T-cell (primary cell): Measurements from ENCODE around the gene QARS1. TPM values are rescaled to one million over a fixed set of nuclear protein-coding genes. Genes with fewer than 3 reads are reported as not detected.

ENCODE experiments used
- ATAC-seq, 4 experiments: fragments of 200-7000 bp in 3 of 4; fragments of 150-1000 bp in 1 of 4; cut with Tn5 transposase; replicated peaks in 1 of 4; 1 replicate in 3 of 4; 2 replicates in 1 of 4; pipeline ENCODE4 v1.10.0; 2021; ENCODE audit warnings: moderate library complexity in 3 of 4, mild to moderate bottlenecking in 2 of 4, moderate number of reproducible peaks in 1 of 4
- CTCF ChIA-PET, 2 donors: fragments of 300-600 bp; sonication (Branson Sonifier 250); formaldehyde crosslinking; loops; one replicate each; lab custom pipeline; 2022; ENCODE audit warnings: antibody characterized with exemption in 2 of 2; lab: Charles Lee
- POLR2A ChIA-PET, 2 donors: fragments of 300-600 bp; sonication (Branson Sonifier 250); formaldehyde crosslinking; loops; one replicate each; lab custom pipeline; 2022; ENCODE audit warnings: antibody characterized with exemption in 2 of 2; lab: Charles Lee
- DNase-seq, 35 experiments: peaks; one replicate each; pipeline versions ENCODE4 v3.0.0 to v3.0.0-alpha.2; 2013 to 2023
- H3K27ac ChIP-seq: one replicate; pipeline ENCODE4 v1.5.1; 2013; ENCODE audit warnings: low read length
- H3K27me3 ChIP-seq, 2 experiments: replicated peaks in 1 of 2; 1 replicate in 1 of 2; 2 replicates in 1 of 2; pipeline versions ENCODE4 v1.6.1 to v1.7.0; 2013; ENCODE audit warnings: low read length in 1 of 2, mixed read lengths in 1 of 2; ENCODE audit not compliant: control insufficient read depth in 2 of 2, insufficient read depth in 2 of 2; ENCODE audit errors: extremely low read depth in 1 of 2
- H3K36me3 ChIP-seq, 2 donors: 1 replicate in 1 of 2; 2 replicates in 1 of 2; pipeline versions ENCODE4 v1.6.1 to v1.7.0; 2013; ENCODE audit warnings: low read length in 1 of 2; ENCODE audit not compliant: control insufficient read depth in 2 of 2, insufficient read depth in 1 of 2; ENCODE audit errors: extremely low read depth in 1 of 2
- H3K4me1 ChIP-seq, 2 experiments: 1 replicate in 1 of 2; 2 replicates in 1 of 2; pipeline versions ENCODE4 v1.6.1 to v1.7.0; 2013; ENCODE audit warnings: low read length in 2 of 2, mixed read lengths in 1 of 2; ENCODE audit not compliant: insufficient read depth in 2 of 2, control insufficient read depth in 1 of 2; ENCODE audit errors: extremely low read depth in 1 of 2
- H3K4me3 ChIP-seq, 2 donors: 1 replicate in 1 of 2; 2 replicates in 1 of 2; pipeline versions ENCODE4 v1.5.1 to v1.7.0; 2013; ENCODE audit warnings: mild to moderate bottlenecking in 2 of 2, low read length in 1 of 2, moderate library complexity in 1 of 2; ENCODE audit not compliant: control insufficient read depth in 1 of 2; ENCODE audit errors: extremely low read depth in 1 of 2
- H3K9me3 ChIP-seq: 2 replicates; pipeline ENCODE4 v1.7.0; 2013
- H3K27ac Mint-ChIP-seq, 2 donors: one replicate each; pipeline ENCODE4 v1.8.0; 2020 to 2021; ENCODE audit warnings: mild to moderate bottlenecking in 2 of 2, mixed read lengths in 2 of 2
- H3K27me3 Mint-ChIP-seq, 2 donors: one replicate each; pipeline ENCODE4 v1.8.0; 2021 to 2022; ENCODE audit warnings: mixed read lengths in 2 of 2
- H3K36me3 Mint-ChIP-seq: one replicate; pipeline ENCODE4 v1.8.0; 2021; ENCODE audit warnings: mixed read lengths
- H3K4me1 Mint-ChIP-seq, 3 donors: one replicate each; pipeline ENCODE4 v1.8.0; 2020 to 2022; ENCODE audit warnings: mixed read lengths in 3 of 3, mild to moderate bottlenecking in 1 of 3
- H3K4me3 Mint-ChIP-seq, 3 donors: one replicate each; pipeline ENCODE4 v1.8.0; 2020 to 2022; ENCODE audit warnings: mild to moderate bottlenecking in 3 of 3, mixed read lengths in 3 of 3, moderate library complexity in 3 of 3
- H3K9me3 Mint-ChIP-seq, 3 donors: one replicate each; pipeline ENCODE4 v1.8.0; 2020 to 2022; ENCODE audit warnings: mixed read lengths in 3 of 3
- WGBS: methylation state at CpG from one replicate; pipeline ENCODE4 v1.1.5; 2013; ENCODE audit warnings: missing lambda C conversion rate; ENCODE audit not compliant: insufficient coverage; 5-methylcytosine and 5-hydroxymethylcytosine counted together
- total RNA-seq, 35 experiments: library from RNA in 6 of 35; stranded (reverse) in 6 of 35; fragments of 120-200 nt in 1 of 35; gene quantifications; one replicate each; pipeline versions ENCODE4 v1.2.1 to v1.2.4 and lab custom pipeline; 2013 to 2026

Gene QARS1
- total RNA-seq, 5 donors from 2014 or later (not counting 1 experiment from before 2014, with no cell fraction given), result 215 to 261 (median 245) TPM

DNA sequence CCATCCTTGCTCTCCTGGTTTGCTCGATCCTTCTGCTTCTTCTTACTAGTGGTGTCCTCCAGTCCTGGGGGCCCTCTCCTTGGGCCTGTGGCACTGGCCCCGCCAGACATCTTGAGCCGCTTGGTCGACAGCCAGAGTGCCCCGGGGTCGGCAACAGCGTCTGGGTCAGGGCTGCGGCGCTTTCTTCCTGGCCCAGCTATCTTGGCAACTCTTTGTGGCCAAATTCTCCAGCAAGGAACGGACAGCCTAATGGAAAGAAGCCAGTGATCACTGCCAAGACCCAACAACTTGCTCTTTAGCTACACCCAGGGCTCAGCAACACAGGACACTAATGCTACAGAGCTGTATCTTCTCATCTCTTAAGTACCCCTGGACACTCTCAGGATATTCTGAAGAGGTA lies 14.5 kb upstream of the QARS1 start:
- CTCF ChIA-PET, result no interaction called here
- H3K4me1 Mint-ChIP-seq, result peaks cover 14 to 22% (median 22%) of the 10 kb centered on the region in 3 donors
- no peaks in the 10 kb centered on the region for H3K27me3 ChIP-seq
- H3K4me1 ChIP-seq, result peaks cover 9 to 42% of the 10 kb centered on the region in 2 experiments
- peak overlapping the region; percentile 93 for H3K27ac ChIP-seq
- H3K27ac Mint-ChIP-seq, result peak overlapping the region in 1 of 2 donors; percentile 39
- H3K9me3 ChIP-seq, result no peaks in the 10 kb centered on the region
- POLR2A ChIA-PET, result no interaction called here
- H3K4me3 Mint-ChIP-seq, result peak overlapping the region; percentile 83 to 85 (median 83)
- H3K4me3 ChIP-seq, result no peak overlapping the region
- 96% methylated on average over 10 of the region's 10 CpGs for WGBS
- DNase-seq (no peak), ATAC-seq (no peak)
- H3K36me3 ChIP-seq, result peaks cover 12 to 49% of the 10 kb centered on the region in 2 donors
- H3K27me3 Mint-ChIP-seq, result no peaks in the 10 kb centered on the region
- no peaks in the 10 kb centered on the region for H3K9me3 Mint-ChIP-seq
- peaks cover 36% of the 10 kb centered on the region for H3K36me3 Mint-ChIP-seq

DNA sequence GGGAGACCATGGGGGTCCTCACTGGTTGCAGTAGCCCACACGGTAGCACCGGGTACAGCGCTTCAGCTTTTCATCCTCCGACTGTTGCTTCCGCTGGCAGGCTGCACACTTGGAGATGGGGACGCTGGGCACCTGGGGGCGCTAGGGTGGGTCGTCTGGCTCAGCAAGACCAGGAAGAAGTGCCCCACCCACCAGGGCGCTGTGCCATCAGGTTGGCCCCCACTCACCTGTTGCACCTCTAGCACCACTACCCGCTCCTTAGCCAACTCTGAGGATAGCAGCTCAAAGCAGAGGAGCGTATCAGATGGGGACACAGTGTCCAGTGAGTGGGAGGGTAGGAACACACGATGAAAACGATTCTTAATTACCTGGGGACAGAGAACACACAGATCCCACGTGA lies 7.7 kb upstream of the QARS1 start:
- H3K4me3 Mint-ChIP-seq, result no peak overlapping the region
- no peaks in the 10 kb centered on the region for H3K9me3 Mint-ChIP-seq
- H3K27ac Mint-ChIP-seq, result no peak overlapping the region
- Histone ChIP-seq H3K27ac (no peak overlapping the region), H3K4me1 (peaks cover 0 to 8% of the 10 kb centered on the region in 2 experiments), H3K4me3 (no peak overlapping the region), H3K9me3 (no peaks in the 10 kb centered on the region), H3K36me3 (peaks cover 39 to 86% of the 10 kb centered on the region in 2 donors), H3K27me3 (no peaks in the 10 kb centered on the region)
- peaks cover 56% of the 10 kb centered on the region for H3K36me3 Mint-ChIP-seq
- H3K27me3 Mint-ChIP-seq, result no peaks in the 10 kb centered on the region
- no peak for ATAC-seq
- DNase-seq, result no peak
- WGBS, result 98% methylated on average over 11 of the region's 14 CpGs
- ChIA-PET POLR2A (no interaction called here), CTCF (no interaction called here)
- peaks cover 0 to 2% (median 2%) of the 10 kb centered on the region in 3 donors for H3K4me1 Mint-ChIP-seq

DNA sequence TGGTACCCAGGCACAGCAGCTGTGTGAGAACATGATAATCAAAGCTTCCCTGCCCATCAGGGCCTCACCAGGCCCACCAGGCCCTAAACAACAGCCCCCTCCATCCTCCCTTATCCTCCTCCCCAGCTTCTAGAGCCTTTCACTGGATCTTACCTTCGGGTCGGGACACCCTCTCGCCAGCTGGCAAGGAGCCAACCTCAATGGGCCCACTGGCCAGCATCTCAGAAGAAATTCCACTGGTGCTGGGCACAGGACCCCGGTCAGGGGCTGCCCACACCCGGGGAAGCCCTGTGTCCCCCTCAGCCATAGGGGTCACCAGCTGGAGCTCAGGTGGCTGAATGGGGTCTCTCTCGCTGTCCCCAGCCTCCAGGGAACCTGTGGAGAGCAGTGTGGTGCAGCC lies 6.8 kb upstream of the QARS1 start:
- Mint-ChIP-seq H3K9me3 (no peaks in the 10 kb centered on the region), H3K27ac (no peak overlapping the region), H3K36me3 (peaks cover 51% of the 10 kb centered on the region), H3K27me3 (no peaks in the 10 kb centered on the region), H3K4me1 (peaks cover 0 to 2% (median under 1%) of the 10 kb centered on the region in 3 donors), H3K4me3 (no peak overlapping the region)
- Histone ChIP-seq H3K9me3 (no peaks in the 10 kb centered on the region), H3K4me3 (no peak overlapping the region), H3K27me3 (no peaks in the 10 kb centered on the region), H3K36me3 (peaks cover 37 to 77% of the 10 kb centered on the region in 2 donors), H3K27ac (no peak overlapping the region), H3K4me1 (peaks cover 0 to 2% of the 10 kb centered on the region in 2 experiments)
- ChIA-PET CTCF (interaction anchor here in 1 of 2 donors (0.7 kb wide), 1 partner anchor 926 kb away, joined by 3 read pairs; no protein-coding TSS in a partner anchor), POLR2A (no interaction called here)
- no peak for DNase-seq
- WGBS, result 92% methylated on average over 5 of the region's 6 CpGs
- ATAC-seq, result no peak

- Histone ChIP-seq H3K4me3 (no peak overlapping the region), H3K36me3 (peaks cover 33 to 71% of the 10 kb centered on the region in 2 donors), H3K27me3 (no peaks in the 10 kb centered on the region), H3K27ac (no peak overlapping the region), H3K4me1 (peaks cover 0 to 2% of the 10 kb centered on the region in 2 experiments), H3K9me3 (no peaks in the 10 kb centered on the region)
- H3K27me3 Mint-ChIP-seq, result no peaks in the 10 kb centered on the region
- WGBS, result 95% methylated on average over 11 of the region's 13 CpGs
- H3K4me3 Mint-ChIP-seq, result no peak overlapping the region
- ChIA-PET CTCF (interaction anchor here in 1 of 2 donors (0.7 kb wide), 1 partner anchor 926 kb away, joined by 3 read pairs; no protein-coding TSS in a partner anchor), POLR2A (interaction anchor here in 1 of 2 donors (0.6 kb wide), 1 partner anchor 368 kb away, joined by 11 read pairs; no protein-coding TSS in a partner anchor)
- no peak overlapping the region for H3K27ac Mint-ChIP-seq
- peaks cover 1 to 5% (median 3%) of the 10 kb centered on the region in 3 donors for H3K4me1 Mint-ChIP-seq
- no peak for DNase-seq
- no peaks in the 10 kb centered on the region for H3K9me3 Mint-ChIP-seq
- no peak for ATAC-seq
- peaks cover 45% of the 10 kb centered on the region for H3K36me3 Mint-ChIP-seq
These were observed 6.2 kb upstream of the QARS1 start for GRCh38 chr3:49110780-49111179.

DNA sequence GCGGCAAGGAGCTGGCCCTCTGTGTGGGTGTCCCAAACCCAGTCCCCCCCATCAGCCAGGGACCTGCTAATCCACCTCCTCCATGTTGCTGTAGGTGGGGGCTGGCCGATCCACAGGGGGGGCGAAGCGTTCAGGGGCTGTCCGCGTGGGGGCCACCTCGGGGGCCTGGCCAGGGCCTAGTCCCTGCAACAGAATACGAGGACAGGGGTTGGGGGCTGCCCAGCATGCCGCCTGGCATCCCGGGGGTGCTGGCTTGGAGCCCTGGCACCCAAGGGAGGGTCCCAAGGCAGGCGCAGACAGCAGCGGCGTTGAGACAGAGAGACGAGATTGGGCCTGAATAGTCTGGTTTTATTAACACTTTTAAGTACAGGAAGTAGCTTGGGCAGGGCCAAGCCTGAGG lies 3.8 kb upstream of the QARS1 start:
- no peaks in the 10 kb centered on the region for H3K27me3 Mint-ChIP-seq

GRCh38 chr3:49104052-49104426 lies 518 bp downstream of the QARS1 start:
- Mint-ChIP-seq H3K4me3 (peak overlapping the region; percentile 97 to 99 (median 97)), H3K27ac (peak overlapping the region; percentile 96 to 98), H3K4me1 (peaks cover 28 to 40% (median 30%) of the 10 kb centered on the region in 3 donors), H3K9me3 (no peaks in the 10 kb centered on the region), H3K36me3 (peaks cover 31% of the 10 kb centered on the region), H3K27me3 (no peaks in the 10 kb centered on the region)
- H3K4me1 ChIP-seq, result peaks cover 4 to 25% of the 10 kb centered on the region in 2 experiments
- WGBS, result 5% methylated on average over 5 of the region's 8 CpGs
- ChIA-PET CTCF (interaction anchor here in 1 of 2 donors (0.7 to 1.4 kb wide), 3 partner anchors 9 to 54 kb away, joined by 3 to 7 read pairs (median 4); partner anchors contain the start of genes QRICH1 and USP19), POLR2A (interaction anchor here (0.6 to 1.0 kb wide), 2 partner anchors 9 to 17 kb away, joined by 3 read pairs; partner anchors contain the start of gene USP19 (in 1 of the 2))
- ATAC-seq (peak in 1 of 4 experiments; percentile 1), DNase-seq (no peak)
- H3K9me3 ChIP-seq, result no peaks in the 10 kb centered on the region
- H3K27me3 ChIP-seq, result no peaks in the 10 kb centered on the region
- H3K36me3 ChIP-seq, result peaks cover 13 to 47% of the 10 kb centered on the region in 2 donors
- H3K4me3 ChIP-seq, result peak overlapping the region; percentile 88 to 96
- H3K27ac ChIP-seq, result peak overlapping the region; percentile 67

More for the DNA sequence above, 3.8 kb upstream of the QARS1 start:
- peaks cover 25 to 29% (median 25%) of the 10 kb centered on the region in 3 donors for H3K4me1 Mint-ChIP-seq
- POLR2A ChIA-PET, result interaction anchor here (0.6 to 0.7 kb wide), 2 partner anchors 11 to 60 kb away, joined by 3 to 13 read pairs; no protein-coding TSS in a partner anchor
- CTCF ChIA-PET, result no interaction called here
- H3K36me3 Mint-ChIP-seq, result peaks cover 27% of the 10 kb centered on the region
- Histone ChIP-seq H3K27me3 (no peaks in the 10 kb centered on the region), H3K36me3 (peaks cover 24 to 47% of the 10 kb centered on the region in 2 donors), H3K9me3 (no peaks in the 10 kb centered on the region), H3K27ac (no peak overlapping the region), H3K4me3 (no peak overlapping the region), H3K4me1 (peaks cover 4 to 20% of the 10 kb centered on the region in 2 experiments)
- no peak for DNase-seq
- WGBS, result 88% methylated on average over 6 of the region's 14 CpGs
- no peaks in the 10 kb centered on the region for H3K9me3 Mint-ChIP-seq
- H3K4me3 Mint-ChIP-seq, result no peak overlapping the region
- no peak for ATAC-seq
- no peak overlapping the region for H3K27ac Mint-ChIP-seq
